Stimulated activated CD8-positive, alpha-beta memory T cell treated with anti-CD3 and anti-CD28 coated beads, Interleukin-12 subunit alpha, Interleukin-12 subunit beta, amount 100 ng/mL, for 24 hours (primary cell): Measurements from ENCODE around the gene PNPLA6.
"Not testable (repeated sequence)": the region's sequence is repeated elsewhere in the genome, so short reads cannot be mapped to it uniquely, and the experiment has no call there.

Source experiments
- DNase-seq: peaks from one replicate; pipeline ENCODE4 v3.0.0-alpha.2; 2020; ENCODE audit errors: extremely low read depth

PNPLA6 gene

DNA sequence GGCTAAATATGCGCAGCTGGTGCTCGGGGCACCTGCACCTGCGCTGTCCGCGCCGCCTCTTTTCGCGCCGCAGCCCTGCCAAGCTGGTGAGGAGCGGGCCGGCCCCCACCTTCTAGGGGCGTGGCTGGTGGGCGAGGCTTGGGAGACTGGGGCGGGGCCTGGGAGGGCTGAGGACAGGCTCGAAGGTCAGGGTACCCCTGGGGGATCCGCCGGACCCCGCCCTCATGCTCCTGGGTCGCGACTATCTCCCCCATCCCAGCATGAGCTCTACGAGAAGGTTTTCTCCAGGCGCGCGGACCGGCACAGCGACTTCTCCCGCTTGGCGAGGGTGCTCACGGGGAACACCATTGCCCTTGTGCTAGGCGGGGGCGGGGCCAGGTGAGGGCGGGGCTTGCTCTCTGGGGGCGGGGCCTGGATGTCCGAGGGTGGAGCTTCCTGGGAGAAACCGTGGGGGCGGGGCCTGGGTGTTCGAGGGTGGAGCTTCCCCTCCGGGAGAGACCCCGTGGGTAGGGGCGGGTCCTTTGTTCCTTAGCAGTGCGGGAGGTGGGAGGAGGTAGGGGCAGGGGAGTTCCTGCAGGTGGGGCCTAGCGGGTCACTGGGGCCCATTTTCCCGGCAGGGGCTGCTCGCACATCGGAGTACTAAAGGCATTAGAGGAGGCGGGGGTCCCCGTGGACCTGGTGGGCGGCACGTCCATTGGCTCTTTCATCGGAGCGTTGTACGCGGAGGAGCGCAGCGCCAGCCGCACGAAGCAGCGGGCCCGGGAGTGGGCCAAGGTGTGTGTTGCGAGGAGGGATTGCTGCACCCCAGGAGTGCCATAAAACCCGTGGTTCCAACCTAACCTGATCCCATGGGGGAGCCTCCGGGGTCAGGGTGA lies 19.7 kb downstream of the PNPLA6 start:
- DNase-seq = no peak

DNA sequence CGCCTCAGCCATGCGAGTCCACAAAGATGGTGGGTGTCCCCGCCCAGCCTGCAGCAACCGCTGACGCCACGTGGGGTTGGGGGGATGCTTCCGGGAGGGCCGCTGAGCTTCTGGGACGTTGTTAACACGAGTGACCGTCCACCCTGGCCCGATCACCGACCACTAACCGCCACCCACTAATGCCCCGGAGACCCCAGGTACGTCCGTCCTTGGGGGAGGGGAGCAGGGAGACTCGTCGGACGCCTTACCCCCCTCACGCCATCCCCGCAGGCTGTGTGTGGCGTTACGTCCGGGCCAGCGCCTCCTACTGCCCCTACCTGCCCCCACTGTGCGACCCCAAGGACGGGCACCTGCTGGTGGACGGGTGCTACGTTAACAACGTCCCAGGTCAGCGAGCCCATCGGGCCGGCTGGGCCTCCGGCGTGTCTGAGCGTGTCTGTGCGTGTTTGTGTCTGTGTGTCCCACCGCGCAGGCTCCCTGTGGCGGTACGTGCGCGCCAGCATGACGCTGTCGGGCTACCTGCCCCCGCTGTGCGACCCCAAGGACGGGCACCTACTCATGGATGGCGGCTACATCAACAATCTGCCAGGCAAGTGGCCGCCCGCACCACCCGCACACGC lies 21.3 kb downstream of the PNPLA6 start:
- DNase-seq = no peak

DNA sequence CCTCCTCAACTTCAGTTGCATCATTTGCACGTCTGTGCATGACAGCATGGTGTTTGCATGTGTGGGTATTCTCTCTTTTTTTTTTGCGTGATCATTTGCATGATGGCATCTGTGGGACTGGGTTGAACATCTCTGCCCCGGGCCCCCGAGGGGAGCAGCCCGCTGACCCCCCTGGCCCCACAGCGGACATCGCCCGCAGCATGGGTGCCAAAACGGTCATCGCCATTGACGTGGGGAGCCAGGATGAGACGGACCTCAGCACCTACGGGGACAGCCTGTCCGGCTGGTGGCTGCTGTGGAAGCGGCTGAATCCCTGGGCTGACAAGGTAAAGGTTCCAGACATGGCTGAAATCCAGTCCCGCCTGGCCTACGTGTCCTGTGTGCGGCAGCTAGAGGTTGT lies 23.1 kb downstream of the PNPLA6 start:
- no peak for DNase-seq

DNA sequence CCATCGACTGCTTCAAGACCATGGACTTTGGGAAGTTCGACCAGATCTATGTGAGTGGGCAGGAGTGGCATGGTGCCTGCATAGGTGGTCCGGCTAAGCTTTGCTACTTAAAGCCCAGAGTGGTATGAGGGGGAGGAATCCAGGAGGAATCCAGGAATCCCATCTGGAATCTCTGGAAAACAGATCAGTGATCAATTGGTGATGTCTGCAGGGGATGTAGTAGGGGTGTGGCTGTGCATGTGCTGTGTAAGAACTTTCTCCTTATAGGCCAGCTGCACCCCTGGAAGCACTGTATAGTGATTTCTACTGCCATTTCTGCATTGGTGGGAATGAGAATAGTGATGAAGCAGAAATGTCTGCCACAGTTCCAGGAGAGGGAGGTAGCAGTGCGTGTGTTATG lies 23.6 kb downstream of the PNPLA6 start:
- DNase-seq = no peak

DNA sequence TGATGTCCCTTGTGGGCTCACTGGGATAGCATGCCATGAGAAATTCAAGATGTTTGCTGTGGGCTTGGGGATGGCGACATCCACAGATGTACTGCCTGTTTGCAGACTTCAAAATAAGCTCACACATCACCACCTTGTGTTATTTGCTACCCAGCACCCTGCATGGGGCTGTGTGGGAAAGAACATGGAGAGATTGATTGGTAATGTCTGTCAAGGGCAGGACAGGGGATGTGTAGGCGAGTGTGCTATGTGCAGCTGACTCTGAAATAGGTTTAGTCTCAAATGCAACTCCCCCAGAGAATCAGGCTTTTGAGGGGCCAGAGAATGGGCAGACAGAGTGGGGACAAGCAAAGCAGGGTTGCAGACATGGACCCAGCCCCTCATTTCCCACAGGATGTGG lies 24.7 kb downstream of the PNPLA6 start:
- no peak for DNase-seq

DNA sequence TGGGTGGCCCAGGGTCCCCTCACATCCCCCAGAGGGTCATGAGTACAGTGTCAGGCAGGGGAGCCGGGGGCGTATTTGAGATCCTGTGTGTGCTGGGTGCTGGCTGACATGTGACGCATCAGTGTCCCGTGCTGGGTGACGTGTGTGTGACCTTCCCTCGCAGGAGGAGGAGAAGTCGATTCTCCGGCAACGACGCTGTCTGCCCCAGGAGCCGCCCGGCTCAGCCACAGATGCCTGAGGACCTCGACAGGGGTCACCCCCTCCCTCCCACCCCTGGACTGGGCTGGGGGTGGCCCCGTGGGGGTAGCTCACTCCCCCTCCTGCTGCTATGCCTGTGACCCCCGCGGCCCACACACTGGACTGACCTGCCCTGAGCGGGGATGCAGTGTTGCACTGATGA lies 25.8 kb downstream of the PNPLA6 start:
- DNase-seq = no peak

DNA sequence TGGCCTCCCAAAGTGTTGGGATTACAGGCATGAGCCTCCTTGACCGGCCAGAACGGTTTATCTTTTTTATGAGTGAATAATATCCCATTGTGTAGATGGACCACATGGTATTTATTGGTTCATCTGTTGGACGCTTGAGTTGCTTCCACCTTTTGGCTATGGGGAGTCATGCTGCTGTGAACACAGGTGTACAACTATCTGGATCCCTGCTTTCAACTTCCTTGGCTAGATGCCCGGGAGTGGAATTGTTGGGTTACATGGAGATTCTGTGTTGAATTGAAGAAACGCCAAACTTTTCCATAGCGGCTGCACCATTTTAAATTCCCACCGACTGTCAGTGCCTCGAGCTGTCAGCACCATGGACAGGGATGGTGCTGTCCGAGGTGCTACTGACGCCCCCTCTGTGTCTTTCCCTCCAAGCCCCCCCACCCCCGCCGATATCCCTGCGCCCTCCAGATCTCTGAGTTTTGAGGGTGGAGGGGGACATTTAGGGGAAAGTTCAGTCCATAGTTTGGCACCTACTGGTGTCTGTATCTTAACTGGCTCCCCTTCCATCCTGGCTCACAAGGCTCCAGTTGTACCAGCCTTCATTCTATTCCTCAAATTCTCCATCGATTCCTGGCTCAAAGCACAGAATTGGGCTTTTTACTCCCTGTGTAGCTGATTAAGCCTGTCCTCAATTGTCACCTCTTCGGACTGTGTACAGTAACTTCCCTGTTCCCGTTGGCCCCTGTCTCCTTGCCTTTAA lies 27.3 kb downstream of the PNPLA6 start:
- DNase-seq = no peak

DNA sequence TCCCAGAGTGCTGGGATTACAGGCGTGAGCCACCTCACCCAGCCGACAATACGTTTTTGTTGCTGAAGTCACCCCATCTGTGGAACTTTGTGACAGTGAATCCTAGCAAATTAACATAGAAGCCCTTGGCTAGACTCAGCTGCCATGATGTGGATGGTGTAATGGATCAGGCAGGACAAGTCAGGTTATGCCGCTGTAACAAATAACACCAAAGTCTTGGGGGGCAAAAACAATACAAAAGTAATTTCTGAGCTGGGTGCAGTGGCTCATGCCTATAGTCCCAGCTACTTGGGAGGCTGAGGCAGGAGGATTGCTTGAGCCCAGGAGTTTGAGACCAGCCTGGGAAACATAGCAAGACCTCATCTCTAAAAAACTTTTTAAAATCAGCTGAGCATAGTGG lies 29.3 kb downstream of the PNPLA6 start:
- no peak for DNase-seq

DNA sequence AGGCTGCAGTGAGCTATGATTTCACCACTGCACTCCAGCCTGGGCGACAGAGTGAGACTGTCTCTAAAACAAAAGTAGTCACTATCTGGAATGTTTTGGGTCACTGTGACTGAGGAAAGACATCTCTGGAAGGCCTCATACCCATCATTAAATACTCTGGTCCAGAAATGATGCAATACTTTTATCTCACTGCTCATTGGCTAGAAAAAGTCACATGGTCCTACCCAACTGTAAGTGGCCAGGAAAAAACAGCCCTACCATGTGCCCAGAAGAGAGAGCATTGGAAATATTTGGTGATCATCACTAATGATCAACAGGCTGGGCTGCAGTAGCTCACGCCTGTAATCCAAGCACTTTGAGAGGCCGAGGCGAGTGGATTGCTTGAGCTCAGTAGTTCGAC lies 29.8 kb downstream of the PNPLA6 start:
- no peak for DNase-seq

DNA sequence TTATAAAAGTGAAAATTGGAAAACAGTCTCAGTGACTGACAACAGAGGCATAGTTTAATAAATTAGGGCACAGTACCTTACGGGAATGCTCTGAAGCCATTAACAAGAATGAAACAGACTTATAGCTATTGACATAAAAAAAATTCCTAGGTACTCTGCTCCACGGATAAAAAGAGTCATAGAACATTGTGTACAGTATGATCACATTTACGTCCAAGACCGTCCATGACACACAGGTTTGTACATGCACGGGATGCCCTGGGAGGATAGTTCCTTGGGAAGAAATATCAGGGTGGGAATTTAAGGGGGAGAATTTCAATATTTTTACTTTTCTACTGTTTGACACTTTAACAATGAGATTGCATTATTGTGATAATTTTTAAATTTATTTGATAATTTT lies 35.2 kb downstream of the PNPLA6 start:
- no peak for DNase-seq

DNA sequence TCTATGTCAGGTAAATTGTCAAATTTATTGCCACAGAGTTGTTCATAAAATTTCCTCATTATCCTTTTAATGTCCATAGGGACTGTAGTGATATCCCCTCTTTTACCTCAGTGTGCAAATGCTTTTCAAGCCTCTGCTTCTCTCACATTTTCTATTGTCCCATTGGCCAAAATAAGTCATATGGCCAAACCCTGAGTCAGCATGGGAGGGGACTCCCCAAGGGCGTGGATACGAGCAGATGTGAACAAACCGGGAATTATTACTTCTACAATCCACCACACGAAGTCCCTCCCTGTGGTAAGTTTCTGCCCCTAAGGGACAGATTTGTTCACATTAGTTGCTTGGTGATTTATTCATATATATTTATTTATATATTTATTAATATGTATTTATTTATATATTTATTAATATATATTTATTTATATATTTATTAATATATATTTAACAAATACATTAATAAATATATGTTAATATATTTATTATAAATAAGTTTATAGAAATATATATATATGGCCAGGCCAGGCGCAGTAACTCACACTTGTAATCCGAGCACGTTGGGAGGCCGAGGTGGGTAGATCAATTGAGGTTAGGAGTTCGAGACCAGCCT lies 40.0 kb downstream of the PNPLA6 start:
- DNase-seq = no peak

DNA sequence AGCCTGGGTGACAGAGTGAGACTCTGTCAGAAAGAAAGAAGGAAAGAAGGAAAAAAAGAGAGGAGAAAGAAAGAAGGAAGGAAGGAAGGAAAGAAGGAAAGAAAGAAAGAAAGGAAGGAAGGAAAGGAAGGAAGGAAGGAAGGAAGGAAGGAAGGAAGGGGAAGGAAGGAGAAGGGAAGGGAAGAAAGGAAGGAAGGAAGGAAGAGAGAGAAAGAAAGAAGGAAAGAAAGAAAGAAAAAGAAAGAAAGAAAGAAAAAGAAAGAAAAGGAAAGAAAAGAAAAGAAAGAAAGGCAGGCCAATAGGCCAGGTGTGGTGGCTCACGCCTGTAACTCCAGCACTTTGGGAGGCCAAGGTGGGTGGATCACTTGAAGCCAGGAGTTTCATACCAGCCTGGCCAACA lies 41.9 kb downstream of the PNPLA6 start:
- not testable (repeated sequence) for DNase-seq

DNA sequence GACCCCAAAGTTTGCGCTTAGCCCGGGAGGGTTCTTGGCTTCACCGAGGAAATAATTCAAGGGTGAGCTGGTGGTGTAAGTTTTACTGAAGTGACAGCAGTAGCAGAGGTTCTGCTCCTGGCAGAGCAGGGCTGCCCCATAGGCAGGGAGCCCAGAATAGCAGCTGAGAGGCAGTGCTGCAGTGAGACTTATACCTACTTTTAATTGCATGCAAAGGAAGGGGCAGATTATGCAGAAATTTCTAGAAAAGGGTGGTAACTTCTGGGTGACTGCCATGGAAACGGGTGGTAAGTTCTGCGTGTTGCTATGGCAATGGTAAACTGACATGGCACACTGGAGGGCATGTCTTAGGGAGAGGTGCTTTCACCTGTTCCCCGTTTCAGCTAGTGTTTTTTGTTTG lies 42.6 kb downstream of the PNPLA6 start:
- DNase-seq = no peak

DNA sequence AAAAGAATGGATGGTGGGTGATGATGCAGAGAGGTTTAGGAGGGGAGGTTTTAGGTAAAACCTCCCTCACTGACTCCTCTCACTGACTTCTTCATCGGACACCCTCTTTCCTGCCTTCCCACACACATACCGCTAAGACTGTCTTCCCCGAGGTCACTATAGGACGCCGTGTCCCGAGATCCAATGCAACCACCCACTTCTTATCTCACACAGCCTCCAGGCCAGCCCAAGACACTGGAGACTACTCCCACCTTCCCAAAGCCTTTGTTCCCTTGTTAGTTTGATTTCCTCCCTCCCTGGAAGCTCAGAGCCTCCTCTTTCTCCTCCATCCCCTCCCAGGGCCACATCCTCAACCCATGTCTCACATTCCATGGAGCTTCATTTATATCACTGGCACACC lies 43.7 kb downstream of the PNPLA6 start:
- DNase-seq = no peak

DNA sequence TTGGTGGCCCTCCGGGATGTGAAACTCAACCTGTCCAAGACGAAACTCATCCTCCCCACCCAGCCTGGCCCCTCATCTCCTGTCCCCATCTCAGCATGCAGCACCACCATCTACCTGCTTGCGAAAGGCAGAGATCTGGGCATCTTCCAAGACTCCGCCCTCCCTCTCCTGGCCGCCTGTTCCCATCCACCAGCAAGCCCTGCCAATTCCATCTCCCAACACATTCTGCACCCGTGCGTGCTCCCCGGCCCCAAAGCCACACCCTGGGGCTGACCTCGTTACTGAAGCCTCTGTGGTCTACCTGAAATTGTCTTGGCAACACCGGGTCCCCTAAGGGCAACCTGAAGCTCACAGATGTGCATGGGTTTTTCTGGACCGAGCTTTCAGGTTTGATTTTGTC lies 46.9 kb downstream of the PNPLA6 start:
- no peak for DNase-seq

DNA sequence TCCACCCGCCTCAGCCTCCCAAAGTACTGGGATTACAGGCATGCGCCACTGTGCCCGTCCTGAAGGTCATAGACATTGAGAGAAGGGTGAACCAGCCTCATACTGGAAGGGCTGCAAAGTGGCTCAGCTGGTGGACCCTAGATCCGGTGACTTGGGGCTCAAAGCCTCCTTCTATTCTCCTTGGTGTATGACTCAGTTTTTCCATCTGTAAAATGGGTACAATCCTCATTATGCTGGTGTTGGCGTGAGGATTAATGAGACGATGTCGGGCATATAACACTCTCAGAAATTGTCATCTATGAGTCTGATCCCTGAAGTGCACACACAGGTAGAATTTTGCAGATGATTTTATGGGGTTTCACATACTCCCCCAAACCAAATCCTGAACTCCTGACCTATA lies 54.3 kb downstream of the PNPLA6 start:
- DNase-seq = no peak

DNA sequence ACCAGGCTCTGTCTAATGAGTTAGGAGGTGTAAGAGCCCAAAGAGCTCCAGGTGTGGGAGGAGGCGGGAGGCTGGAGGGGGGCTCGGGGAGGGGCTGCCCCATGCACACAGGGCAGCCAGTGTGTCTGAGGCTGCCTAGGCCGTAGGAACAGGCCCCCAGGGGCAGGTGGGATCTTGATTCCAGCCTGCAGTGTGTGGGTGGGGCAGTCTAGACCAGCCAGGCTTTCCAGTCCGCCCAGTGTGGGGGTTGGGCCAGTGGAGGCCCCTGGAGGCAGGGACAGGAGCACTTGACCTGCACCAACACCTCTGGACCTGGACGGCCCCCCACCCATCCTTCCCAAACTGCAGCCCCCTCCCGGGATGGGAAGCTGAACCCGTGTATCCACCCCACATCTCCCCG lies 54.7 kb downstream of the PNPLA6 start:
- no peak for DNase-seq

DNA sequence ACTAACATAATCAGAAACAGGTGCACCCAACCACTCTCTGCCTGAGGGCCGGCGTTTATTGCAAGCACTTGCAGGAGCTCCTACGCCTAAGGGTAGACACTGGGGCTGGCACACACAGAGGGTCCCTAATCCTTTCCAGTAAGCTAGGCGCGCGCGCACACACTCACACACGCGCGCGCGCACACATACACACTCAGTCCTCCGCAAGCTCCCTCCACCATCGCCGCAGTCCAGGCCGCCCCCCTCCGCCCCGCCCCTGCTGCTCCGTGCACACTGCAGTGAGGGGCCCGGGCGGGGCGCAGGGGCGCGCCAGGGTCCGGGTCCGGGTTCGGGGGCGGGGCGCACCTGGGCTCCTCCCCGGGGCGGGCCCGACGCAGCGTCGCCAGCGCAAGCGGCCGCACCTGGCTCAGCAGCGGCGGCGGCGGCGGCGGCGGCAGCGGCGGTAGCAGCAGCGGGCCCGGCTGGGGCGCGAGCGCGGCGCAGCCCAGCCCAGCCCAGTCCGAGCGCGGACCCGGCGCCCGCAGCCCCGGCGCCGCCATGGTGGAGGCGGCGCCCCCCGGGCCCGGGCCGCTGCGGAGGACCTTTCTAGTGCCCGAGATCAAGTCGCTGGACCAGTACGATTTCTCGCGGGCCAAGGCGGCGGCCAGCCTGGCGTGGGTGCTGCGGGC lies 60.1 kb downstream of the PNPLA6 start, which contains the start of gene CAMSAP3:
TSS of gene CAMSAP3 (plus strand) at position 398 of the 668 bp plus-strand sequence. CDS start at position 538, 140 bp downstream.
- peak; percentile 9 for DNase-seq

DNA sequence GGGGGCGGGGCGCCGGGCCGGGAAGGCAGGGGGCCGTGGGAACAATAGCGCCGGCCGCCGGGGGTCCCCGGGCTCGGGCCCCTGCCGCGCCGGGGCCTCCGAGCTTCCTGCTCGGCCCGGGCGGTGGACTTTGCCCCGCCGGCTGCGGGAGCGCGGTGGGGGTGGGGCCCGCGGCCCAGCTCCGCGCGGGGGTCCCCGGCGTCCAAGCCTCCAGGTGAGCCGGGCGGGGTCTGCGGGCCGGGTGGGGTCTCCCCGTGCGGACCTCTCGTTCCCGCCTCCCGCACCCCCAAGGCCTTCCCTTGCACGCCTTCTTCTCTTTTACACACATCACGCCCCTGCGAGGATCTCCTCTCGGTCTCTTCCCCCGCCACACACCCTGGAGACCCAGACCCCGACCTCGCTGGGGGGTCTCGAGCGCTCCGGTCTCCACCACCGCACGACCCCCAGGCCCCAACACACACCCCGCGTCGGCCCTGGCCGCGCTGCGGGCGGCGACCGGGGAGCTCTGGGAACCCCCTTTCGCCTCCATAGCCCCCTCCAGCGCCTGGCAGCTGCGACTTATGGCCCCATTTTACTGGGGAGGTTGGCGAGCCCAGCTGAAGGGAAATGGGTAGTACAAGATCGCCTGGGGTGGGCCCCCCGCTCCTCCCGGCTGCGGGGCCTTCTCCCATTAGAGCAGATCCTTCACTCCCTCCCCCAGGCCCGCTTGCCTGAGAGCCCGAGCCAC lies 60.9 kb downstream of the PNPLA6 start:
- DNase-seq = no peak

DNA sequence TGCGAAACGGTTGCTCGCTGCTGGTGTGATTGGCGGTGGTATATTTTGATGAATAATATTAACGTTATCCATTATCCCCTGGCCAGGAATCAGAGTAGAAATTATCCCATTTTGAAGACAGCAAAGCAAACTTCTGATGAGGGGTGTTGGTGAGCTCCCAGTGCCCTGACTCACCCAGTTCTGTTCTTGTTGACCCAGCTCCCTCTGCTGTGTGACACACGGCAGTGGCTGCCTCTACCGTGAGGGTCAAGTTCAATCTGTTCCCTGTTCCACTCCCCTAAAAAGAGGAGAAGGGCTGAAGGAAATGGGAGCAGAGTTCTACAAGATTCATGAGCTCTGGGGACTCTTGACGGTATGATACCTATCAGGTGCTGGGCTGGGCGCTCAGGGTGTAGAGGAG lies 62.2 kb downstream of the PNPLA6 start:
- DNase-seq = no peak

DNA sequence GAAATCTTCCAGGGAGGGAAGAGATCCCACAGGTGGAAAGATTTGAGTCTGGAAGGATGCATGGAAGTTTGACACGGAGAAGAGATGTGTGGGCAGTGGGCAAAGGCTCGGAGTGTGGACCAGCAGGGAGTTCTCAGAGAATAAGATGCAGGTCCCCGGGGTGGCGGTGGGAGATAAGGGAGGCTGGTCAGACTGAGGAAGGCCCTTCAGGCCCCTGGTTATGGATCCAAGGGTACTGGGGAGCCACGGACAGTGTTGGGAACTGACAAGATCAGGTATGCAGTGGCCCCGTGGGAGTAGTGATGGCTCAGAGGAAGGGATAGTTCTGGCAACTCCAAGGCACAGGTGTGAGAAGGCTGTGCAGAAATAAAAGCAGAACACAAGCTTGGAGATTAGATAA lies 62.7 kb downstream of the PNPLA6 start:
- no peak for DNase-seq
